Measurements from ENCODE around the gene GPNMB. TPM values are rescaled to one million over a fixed set of nuclear protein-coding genes. Genes with fewer than 3 reads are reported as not detected.

GPNMB gene
- total RNA-seq, 4 donors from 2014 or later = 91.3 to 294 (median 143) TPM

DNA sequence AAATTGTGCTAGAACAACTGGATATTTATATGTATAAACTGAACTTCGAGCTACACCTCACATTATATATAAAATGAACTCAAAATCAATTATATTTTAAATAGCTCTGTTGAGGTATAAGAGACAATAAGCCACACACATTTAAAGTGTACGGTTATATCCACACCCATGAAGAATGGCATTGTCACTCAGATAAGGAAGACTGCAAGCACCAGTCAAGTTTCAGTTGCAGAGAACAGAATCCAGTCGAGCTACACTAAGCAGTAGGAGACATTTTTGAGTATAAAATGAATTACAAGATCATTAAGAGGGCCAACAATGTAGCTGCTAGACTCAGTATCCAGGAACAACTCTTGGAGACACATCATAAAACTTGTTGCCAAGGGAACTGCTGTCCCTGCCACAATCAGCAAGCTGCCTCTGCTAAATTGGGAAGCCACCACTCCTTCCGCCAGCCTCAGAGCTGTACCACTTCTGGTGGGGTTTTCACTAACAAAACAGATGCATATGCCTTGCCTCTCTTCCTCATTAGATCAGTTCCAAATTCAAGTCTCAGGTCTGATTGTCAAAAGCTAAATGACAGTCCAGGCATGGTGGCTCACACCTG is 19.6 kb upstream of the GPNMB start:
- TF ChIP-seq, protein P1, sequence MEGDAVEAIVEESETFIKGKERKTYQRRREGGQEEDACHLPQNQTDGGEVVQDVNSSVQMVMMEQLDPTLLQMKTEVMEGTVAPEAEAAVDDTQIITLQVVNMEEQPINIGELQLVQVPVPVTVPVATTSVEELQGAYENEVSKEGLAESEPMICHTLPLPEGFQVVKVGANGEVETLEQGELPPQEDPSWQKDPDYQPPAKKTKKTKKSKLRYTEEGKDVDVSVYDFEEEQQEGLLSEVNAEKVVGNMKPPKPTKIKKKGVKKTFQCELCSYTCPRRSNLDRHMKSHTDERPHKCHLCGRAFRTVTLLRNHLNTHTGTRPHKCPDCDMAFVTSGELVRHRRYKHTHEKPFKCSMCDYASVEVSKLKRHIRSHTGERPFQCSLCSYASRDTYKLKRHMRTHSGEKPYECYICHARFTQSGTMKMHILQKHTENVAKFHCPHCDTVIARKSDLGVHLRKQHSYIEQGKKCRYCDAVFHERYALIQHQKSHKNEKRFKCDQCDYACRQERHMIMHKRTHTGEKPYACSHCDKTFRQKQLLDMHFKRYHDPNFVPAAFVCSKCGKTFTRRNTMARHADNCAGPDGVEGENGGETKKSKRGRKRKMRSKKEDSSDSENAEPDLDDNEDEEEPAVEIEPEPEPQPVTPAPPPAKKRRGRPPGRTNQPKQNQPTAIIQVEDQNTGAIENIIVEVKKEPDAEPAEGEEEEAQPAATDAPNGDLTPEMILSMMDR (IDR thresholded peaks at IDR 0.05) = no peak
- ATAC-seq (ENCODE audit: low FRiP score) (no peak), DNase-seq (ENCODE audit: low spot score) (no peak)

DNA sequence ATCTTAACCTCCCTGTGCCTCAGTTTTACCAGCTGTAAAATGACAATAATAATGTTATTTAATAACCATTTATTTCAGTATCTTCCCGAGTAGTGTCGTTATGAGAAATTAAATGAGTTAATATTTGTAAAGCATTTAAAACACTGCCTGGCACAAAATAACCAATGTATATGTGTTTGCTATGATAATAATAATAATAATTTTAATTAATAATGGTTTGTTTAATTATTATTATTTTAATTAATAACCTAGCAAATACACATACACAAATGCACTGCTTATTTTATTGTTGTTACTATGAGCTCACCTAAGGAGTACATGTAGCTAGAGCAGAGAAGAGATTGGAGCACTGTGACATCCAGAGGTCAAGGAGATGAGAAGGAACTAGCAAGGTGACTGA is 18.2 kb upstream of the GPNMB start:
- TF ChIP-seq, protein P1 (IDR thresholded peaks at IDR 0.05) = no peak
- DNase-seq (ENCODE audit: low spot score) (no peak), ATAC-seq (ENCODE audit: low FRiP score) (no peak)

DNA sequence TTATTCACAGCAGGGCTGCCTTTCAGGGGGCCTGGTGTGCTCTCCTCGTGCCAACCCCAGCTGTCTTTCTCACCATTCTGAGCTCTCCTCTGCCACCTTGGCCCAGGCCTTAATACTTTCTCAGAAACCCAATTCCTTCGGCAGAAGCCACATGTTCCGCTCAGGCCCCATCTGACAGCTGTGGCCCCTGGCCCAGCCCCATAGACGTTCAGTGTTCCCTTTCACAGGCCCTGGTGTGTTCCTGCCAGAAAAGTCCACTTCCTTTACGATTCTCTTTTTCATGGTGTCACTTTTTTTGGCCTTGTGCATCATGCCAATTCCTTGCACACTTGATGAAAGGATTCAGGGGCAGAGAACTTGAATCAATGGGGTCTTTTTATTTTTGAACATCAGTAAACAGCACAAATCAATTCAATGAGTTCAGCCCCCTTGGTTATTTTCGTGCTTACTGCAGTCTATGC is 15.9 kb upstream of the GPNMB start:
- TF ChIP-seq, protein P1 (IDR thresholded peaks at IDR 0.05) = no peak
- DNase-seq (ENCODE audit: low spot score) (no peak), ATAC-seq (ENCODE audit: low FRiP score) (no peak)

DNA sequence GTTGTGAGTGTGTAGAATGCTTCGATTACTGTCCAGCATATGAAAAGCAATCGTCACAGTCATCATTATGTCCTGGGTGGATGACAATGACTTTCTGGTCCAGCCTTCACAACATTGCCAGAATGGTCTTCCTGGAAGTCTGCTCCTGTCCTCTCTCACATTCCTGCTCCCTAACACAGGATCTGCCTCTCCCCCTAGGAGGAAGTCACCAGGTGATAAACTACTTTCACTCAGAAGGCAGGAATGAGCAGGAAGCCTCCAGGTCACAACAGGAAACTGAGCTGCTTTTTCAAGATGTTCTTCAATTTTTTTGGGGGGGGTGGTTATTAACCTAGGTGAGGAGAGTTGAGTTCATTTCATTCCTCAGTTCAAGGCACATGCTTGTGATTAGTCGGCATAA is 13.6 kb upstream of the GPNMB start:
- ATAC-seq (ENCODE audit: low FRiP score) = no peak
- DNase-seq (ENCODE audit: low spot score) = no peak
- TF ChIP-seq, protein P1 (IDR thresholded peaks at IDR 0.05) = no peak

DNA sequence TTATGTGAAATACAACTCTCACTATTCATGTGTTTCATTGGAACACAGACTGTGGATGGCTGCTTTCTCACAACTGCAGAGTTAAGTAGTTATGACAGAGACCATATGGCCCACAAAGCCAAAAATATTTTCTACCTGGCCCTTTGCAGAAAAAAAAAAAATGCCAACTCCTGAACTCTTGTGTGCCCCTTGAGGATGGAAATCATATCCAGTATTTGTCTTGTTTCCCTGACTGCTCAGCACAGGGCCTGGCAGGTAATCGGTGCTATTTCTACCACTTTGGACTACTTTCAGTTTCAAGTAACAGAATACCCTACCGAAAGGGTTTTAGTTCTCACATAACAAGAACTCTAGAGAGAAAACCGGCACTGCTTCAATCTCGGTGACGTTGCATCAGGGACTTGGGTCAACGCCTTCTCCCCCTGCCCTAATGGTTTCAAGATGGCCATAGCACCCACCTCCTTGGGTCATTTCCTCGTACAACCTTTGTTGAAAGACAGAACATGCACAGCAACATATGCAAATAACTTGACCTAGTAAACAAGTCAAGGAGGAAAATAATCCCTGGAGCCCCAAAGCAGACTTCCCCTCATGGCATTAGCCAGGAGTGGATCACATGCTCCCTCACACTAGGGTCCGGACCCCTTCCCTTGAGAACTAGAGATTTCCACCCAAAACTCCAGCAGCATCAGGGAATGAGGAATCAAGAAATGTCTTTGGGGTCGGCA is 11.8 kb upstream of the GPNMB start:
- ATAC-seq (ENCODE audit: low FRiP score) (no peak), DNase-seq (ENCODE audit: low spot score) (no peak)
- TF ChIP-seq, protein P1 (IDR thresholded peaks at IDR 0.05) = no peak

DNA sequence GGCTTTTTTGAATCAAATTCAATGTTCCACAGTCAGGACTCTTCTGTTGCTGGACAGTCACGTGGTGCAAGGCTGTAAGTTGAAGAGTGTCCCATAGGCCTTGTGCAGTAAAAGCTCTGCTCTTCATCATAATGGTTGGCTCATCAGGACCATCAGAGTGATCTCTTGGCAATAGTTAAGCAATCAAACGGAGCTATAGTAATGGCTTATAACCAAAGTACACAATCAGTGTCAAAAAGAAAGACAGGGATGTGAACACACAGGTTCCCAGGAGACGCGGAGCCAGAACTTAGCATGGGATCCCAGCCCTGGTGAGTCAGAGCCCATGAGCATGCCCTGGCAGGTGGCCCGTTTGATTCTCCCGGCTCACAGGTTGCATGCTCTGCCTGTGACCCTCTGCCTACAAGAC is 10.8 kb upstream of the GPNMB start:
- no peak for DNase-seq (ENCODE audit: low spot score)
- TF ChIP-seq, protein P1 (IDR thresholded peaks at IDR 0.05) = no peak
- peak; percentile 63 for ATAC-seq (ENCODE audit: low FRiP score)

DNA sequence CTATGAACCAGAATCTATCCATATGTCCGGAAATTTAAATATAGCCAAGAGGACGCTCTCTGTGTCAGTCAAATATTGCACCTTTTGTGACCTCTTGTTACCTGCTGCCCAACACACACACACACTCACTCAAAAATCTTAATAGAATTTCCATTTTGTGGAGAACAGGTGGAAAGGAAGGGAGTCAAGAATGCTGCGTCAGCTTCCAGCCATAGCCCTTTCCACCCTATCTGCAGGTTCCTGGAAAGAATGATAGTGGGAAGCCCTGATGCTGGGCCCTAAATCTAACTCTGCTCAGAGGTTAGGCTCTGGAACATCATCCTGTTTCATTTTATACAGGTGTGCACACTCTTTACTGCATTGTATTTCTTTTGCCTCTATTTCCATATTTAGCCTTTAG is 9.6 kb upstream of the GPNMB start:
- ATAC-seq (ENCODE audit: low FRiP score) = no peak
- no peak for DNase-seq (ENCODE audit: low spot score)
- TF ChIP-seq, protein P1 (IDR thresholded peaks at IDR 0.05) = no peak

Data from omental fat pad (tissue), 4 donors.